Stimulated activated effector memory CD8-positive, alpha-beta T cell treated with anti-CD3 and anti-CD28 coated beads, Interleukin-12 subunit alpha, Interleukin-12 subunit beta, amount 100 ng/mL, for 72 hours (primary cell): ENCODE results near the gene PLGRKT.
"Not testable (repeated sequence)": the region's sequence is repeated elsewhere in the genome, so short reads cannot be mapped to it uniquely, and the experiment has no call there.

ENCODE experiments used
- ATAC-seq: fragments of 150-1000 bp; cut with Tn5 transposase; 2 replicates; pipeline ENCODE4 v1.10.0; 2021
- DNase-seq, 2 donors: peaks; one replicate each; pipeline ENCODE4 v3.0.0; 2021 to 2022; ENCODE audit warnings: low spot score in 2 of 2
- H3K27ac Mint-ChIP-seq: one replicate; pipeline ENCODE4 v1.8.0; 2022; ENCODE audit warnings: mild to moderate bottlenecking, mixed read lengths
- H3K36me3 Mint-ChIP-seq: one replicate; pipeline ENCODE4 v1.8.0; 2022; ENCODE audit warnings: mild to moderate bottlenecking, mixed read lengths
- H3K4me1 Mint-ChIP-seq: one replicate; pipeline ENCODE4 v1.8.0; 2022; ENCODE audit warnings: mixed read lengths
- H3K4me3 Mint-ChIP-seq: one replicate; pipeline ENCODE4 v1.8.0; 2022; ENCODE audit warnings: mild to moderate bottlenecking, mixed read lengths
- H3K9me3 Mint-ChIP-seq: one replicate; pipeline ENCODE4 v1.8.0; 2022; ENCODE audit warnings: mixed read lengths

The PLGRKT gene

GRCh38 chr9:5428794-5429528 is 8.8 kb downstream of the PLGRKT start:
- Mint-ChIP-seq H3K4me1 (no peaks in the 10 kb centered on the region), H3K9me3 (no peaks in the 10 kb centered on the region), H3K36me3 (peaks cover 20% of the 10 kb centered on the region), H3K27ac (no peak overlapping the region), H3K4me3 (no peak overlapping the region)
- ATAC-seq: no peak
- no peak for DNase-seq

- Mint-ChIP-seq H3K27ac (peak overlapping the region; percentile 73), H3K4me3 (no peak overlapping the region), H3K9me3 (no peaks in the 10 kb centered on the region), H3K4me1 (no peaks in the 10 kb centered on the region), H3K36me3 (peaks cover 20% of the 10 kb centered on the region)
- no peak for ATAC-seq
- no peak for DNase-seq
These were observed 9.6 kb downstream of the PLGRKT start for GRCh38 chr9:5428172-5428571.

GRCh38 chr9:5427005-5427404 is 10.7 kb downstream of the PLGRKT start:
- H3K36me3 Mint-ChIP-seq: peaks cover 16% of the 10 kb centered on the region
- peak overlapping the region; percentile 73 for H3K27ac Mint-ChIP-seq
- DNase-seq (no peak), ATAC-seq (no peak)
- H3K4me1 Mint-ChIP-seq: no peaks in the 10 kb centered on the region
- H3K4me3 Mint-ChIP-seq: no peak overlapping the region
- no peaks in the 10 kb centered on the region for H3K9me3 Mint-ChIP-seq

GRCh38 chr9:5425006-5425628 is 12.6 kb downstream of the PLGRKT start:
- Mint-ChIP-seq H3K4me3 (no peak overlapping the region), H3K9me3 (no peaks in the 10 kb centered on the region), H3K27ac (no peak overlapping the region), H3K4me1 (peaks cover 10% of the 10 kb centered on the region), H3K36me3 (peaks cover 2% of the 10 kb centered on the region)
- peak; percentile 59 for ATAC-seq
- no peak for DNase-seq

- Mint-ChIP-seq H3K36me3 (no peaks in the 10 kb centered on the region), H3K4me1 (peaks cover 16% of the 10 kb centered on the region), H3K9me3 (no peaks in the 10 kb centered on the region), H3K27ac (no peak overlapping the region), H3K4me3 (no peak overlapping the region)
- no peak for DNase-seq
- no peak for ATAC-seq
These were observed 15.4 kb downstream of the PLGRKT start for GRCh38 chr9:5422276-5422675.

- no peaks in the 10 kb centered on the region for H3K36me3 Mint-ChIP-seq
- ATAC-seq (no peak), DNase-seq (no peak)
- H3K27ac Mint-ChIP-seq: peak overlapping the region; percentile 2
- no peak overlapping the region for H3K4me3 Mint-ChIP-seq
- H3K4me1 Mint-ChIP-seq: peaks cover 16% of the 10 kb centered on the region
- no peaks in the 10 kb centered on the region for H3K9me3 Mint-ChIP-seq
These were observed 16.6 kb downstream of the PLGRKT start for GRCh38 chr9:5421163-5421562.

- no peak overlapping the region for H3K27ac Mint-ChIP-seq
- no peak for ATAC-seq
- no peaks in the 10 kb centered on the region for H3K36me3 Mint-ChIP-seq
These were observed 17.7 kb downstream of the PLGRKT start for GRCh38 chr9:5419987-5420386.

GRCh38 chr9:5418481-5418880 is 19.2 kb downstream of the PLGRKT start:
- no peak for ATAC-seq
- H3K4me1 Mint-ChIP-seq: peaks cover 16% of the 10 kb centered on the region
- no peak for DNase-seq
- H3K4me3 Mint-ChIP-seq: no peak overlapping the region
- H3K36me3 Mint-ChIP-seq: no peaks in the 10 kb centered on the region
- no peak overlapping the region for H3K27ac Mint-ChIP-seq
- H3K9me3 Mint-ChIP-seq: peaks cover 3% of the 10 kb centered on the region

More at GRCh38 chr9:5419987-5420386, 17.7 kb downstream of the PLGRKT start:
- Mint-ChIP-seq H3K4me1 (peaks cover 16% of the 10 kb centered on the region), H3K9me3 (no peaks in the 10 kb centered on the region), H3K4me3 (no peak overlapping the region)
- DNase-seq: no peak

- DNase-seq: no peak
- H3K9me3 Mint-ChIP-seq: peaks cover 6% of the 10 kb centered on the region
- H3K4me3 Mint-ChIP-seq: no peak overlapping the region
- peaks cover 16% of the 10 kb centered on the region for H3K4me1 Mint-ChIP-seq
- peaks cover 8% of the 10 kb centered on the region for H3K36me3 Mint-ChIP-seq
- H3K27ac Mint-ChIP-seq: no peak overlapping the region
- ATAC-seq: no peak
These were observed 20.8 kb downstream of the PLGRKT start for GRCh38 chr9:5416953-5417352.

GRCh38 chr9:5408596-5408995 is 29.1 kb downstream of the PLGRKT start:
- peaks cover 8% of the 10 kb centered on the region for H3K36me3 Mint-ChIP-seq
- no peak for ATAC-seq
- H3K9me3 Mint-ChIP-seq: peaks cover 17% of the 10 kb centered on the region
- no peak overlapping the region for H3K4me3 Mint-ChIP-seq
- H3K27ac Mint-ChIP-seq: no peak overlapping the region
- DNase-seq: no peak
- peaks cover 14% of the 10 kb centered on the region for H3K4me1 Mint-ChIP-seq

GRCh38 chr9:5402217-5402616 is 35.5 kb downstream of the PLGRKT start:
- ATAC-seq (no peak), DNase-seq (no peak)
- Mint-ChIP-seq H3K9me3 (peaks cover 3% of the 10 kb centered on the region), H3K4me1 (peaks cover 31% of the 10 kb centered on the region), H3K4me3 (no peak overlapping the region), H3K36me3 (no peaks in the 10 kb centered on the region), H3K27ac (no peak overlapping the region)

- not testable (repeated sequence) for H3K36me3 Mint-ChIP-seq, H3K4me3 Mint-ChIP-seq, DNase-seq, ATAC-seq, H3K9me3 Mint-ChIP-seq, H3K27ac Mint-ChIP-seq
- H3K4me1 Mint-ChIP-seq: peaks cover 17% of the 10 kb centered on the region
These were observed 40.2 kb downstream of the PLGRKT start for GRCh38 chr9:5397547-5397946.

- Mint-ChIP-seq H3K4me1 (peaks cover 10% of the 10 kb centered on the region), H3K9me3 (no peaks in the 10 kb centered on the region), H3K4me3 (no peak overlapping the region), H3K27ac (no peak overlapping the region), H3K36me3 (no peaks in the 10 kb centered on the region)
- no peak for DNase-seq
- ATAC-seq: peak; percentile 57
These were observed 42.3 kb downstream of the PLGRKT start for GRCh38 chr9:5395428-5395827.

GRCh38 chr9:5393976-5394375 is 43.7 kb downstream of the PLGRKT start:
- H3K4me3 Mint-ChIP-seq, H3K9me3 Mint-ChIP-seq, H3K36me3 Mint-ChIP-seq, ATAC-seq, H3K27ac Mint-ChIP-seq, DNase-seq: not testable (repeated sequence)
- H3K4me1 Mint-ChIP-seq: peaks cover 21% of the 10 kb centered on the region

- Mint-ChIP-seq H3K27ac (no peak overlapping the region), H3K36me3 (no peaks in the 10 kb centered on the region), H3K4me1 (peaks cover 25% of the 10 kb centered on the region), H3K4me3 (no peak overlapping the region), H3K9me3 (no peaks in the 10 kb centered on the region)
- DNase-seq (no peak), ATAC-seq (no peak)
These were observed 44.2 kb downstream of the PLGRKT start for GRCh38 chr9:5393497-5393896.

GRCh38 chr9:5392285-5392684 is 45.4 kb downstream of the PLGRKT start:
- Mint-ChIP-seq H3K9me3 (no peaks in the 10 kb centered on the region), H3K27ac (no peak overlapping the region), H3K36me3 (no peaks in the 10 kb centered on the region), H3K4me1 (peaks cover 31% of the 10 kb centered on the region), H3K4me3 (no peak overlapping the region)
- no peak for DNase-seq
- no peak for ATAC-seq
